ENCODE results near the gene CYB5A.

Gene CYB5A

GRCh38 chr18:74277296-74277695 lies 14.5 kb downstream of the CYB5A start:
- no peak for DNase-seq (ENCODE audit: low read depth in 2 of 2)

GRCh38 chr18:74276609-74277008 lies 15.2 kb downstream of the CYB5A start:
- no peak for DNase-seq (ENCODE audit: low read depth in 2 of 2)

- no peak for DNase-seq (ENCODE audit: low read depth in 2 of 2)
Observed at GRCh38 chr18:74275736-74276135, 16.0 kb downstream of the CYB5A start.

GRCh38 chr18:74274700-74275099 lies 17.1 kb downstream of the CYB5A start:
- DNase-seq (ENCODE audit: low read depth in 2 of 2): no peak

DNA sequence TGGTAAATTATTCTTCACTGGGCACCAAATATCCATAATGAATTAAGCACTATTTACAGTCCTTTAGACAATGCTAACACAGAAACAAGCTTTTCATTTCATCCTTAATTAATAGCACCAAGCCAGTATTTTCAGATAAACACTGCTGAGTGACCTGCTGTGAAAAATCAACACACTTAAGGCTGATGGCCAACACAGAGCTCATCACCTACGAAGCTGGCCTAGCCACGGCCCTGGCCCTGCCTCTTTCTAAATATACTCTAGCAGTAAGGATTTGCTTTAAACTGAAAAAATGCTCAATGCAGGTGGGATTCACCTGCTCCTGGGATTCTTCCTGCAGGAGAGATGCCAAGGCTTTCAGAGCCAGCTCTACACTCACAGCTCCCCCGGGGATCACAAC lies 18.4 kb downstream of the CYB5A start:
- no peak for DNase-seq (ENCODE audit: low read depth in 2 of 2)

DNA sequence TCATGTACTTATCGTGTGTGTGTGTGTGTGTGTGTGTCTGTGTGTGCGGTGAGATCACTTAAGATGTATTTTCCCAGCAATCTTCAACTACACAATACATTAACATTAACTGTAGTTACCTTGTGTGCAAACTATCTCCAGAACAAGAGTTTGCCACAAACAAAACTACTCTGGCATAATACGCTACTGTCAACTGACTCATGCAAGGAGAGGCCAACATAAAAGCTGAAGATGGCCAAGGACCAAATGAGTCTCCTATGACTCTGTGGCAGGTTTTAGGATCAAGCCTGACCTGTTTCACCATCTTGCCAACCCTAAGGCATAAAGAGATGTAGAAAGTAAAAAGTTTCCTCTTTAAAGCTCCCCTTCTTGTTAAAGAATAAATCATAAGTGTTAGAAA lies 20.1 kb downstream of the CYB5A start:
- DNase-seq (ENCODE audit: low read depth in 2 of 2): no peak

DNA sequence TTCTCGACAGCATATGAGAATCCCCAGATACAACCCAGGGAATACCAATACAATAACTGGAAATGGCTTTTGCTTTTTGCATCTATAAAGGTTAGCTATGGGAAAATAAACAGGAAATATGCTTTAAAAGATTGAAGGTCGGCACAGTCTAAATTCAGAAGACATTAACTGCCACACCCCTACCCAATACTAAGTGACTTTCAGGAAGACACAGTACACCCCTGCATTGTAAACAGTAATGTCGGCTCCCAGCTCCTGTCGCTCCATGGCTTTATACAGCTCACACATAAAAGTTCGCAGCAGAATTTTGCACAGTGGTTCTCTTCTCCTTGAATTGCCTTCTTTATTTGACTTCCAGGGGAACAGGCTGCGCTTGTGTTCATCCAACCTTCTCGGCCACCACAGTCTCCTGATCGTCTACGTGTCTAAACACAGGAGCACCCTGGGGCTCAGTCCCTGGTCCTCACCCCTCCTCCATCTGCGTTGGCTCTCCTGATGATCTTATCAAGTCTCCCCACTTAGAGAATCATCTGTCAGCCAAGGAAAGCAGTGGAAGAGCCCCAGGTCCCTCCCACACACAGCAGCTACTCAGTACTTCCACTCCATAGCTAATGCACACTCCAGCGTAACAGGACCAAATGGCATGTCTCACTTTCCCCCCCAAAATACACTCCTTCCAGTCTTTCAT lies 22.7 kb downstream of the CYB5A start:
- no peak for DNase-seq (ENCODE audit: low read depth in 2 of 2)

GRCh38 chr18:74268175-74268574 lies 23.6 kb downstream of the CYB5A start:
- DNase-seq (ENCODE audit: low read depth in 2 of 2): no peak

DNA sequence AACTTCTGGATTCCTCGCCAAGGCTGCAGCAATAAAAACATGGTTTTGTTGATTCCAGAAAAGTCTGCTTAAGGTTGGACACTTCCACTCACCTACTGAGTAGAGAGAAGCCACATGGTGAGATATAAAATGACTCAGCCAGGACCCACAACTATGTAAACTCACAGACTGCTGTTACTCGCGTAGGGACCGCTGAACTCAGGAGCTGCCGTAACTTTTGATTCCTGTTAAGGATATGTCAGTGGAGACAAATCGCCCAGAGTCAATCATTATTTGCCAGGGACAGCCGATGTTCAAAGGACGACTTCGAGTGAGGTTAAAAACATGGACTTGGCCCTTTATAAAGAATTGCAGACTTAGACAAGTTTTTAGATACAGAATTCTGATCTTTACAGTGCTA lies 25.6 kb downstream of the CYB5A start:
- DNase-seq (ENCODE audit: low read depth in 2 of 2): no peak

DNA sequence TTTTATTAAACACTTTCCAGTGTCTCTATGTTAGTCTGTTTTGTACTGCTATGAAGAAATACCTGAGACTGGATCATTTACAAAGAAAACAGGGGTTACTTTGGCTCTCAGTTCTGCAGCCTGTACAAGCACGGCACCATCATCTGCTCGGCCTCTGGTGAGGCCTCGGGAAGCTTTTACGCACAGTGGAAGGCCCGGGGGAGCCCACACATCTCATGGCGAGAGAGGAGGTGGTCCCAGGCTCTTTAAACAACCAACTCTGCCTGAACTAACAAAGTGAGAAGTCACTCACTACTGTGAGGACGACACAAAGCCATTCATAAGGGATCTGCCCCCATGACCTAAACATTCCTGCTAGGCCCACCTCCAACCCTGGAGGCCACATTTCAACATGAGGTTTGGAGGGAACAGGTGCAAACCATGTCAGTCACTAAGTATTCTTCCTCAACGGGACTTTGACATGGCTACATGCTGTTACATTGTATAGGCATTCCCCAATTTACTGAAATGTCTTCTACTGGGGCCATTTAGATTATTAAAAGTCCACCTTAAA lies 26.1 kb downstream of the CYB5A start:
- DNase-seq (ENCODE audit: low read depth in 2 of 2): no peak

GRCh38 chr18:74264303-74265020 lies 27.3 kb downstream of the CYB5A start:
- no peak for DNase-seq (ENCODE audit: low read depth in 2 of 2)

GRCh38 chr18:74261053-74261713 lies 30.6 kb downstream of the CYB5A start:
- DNase-seq (ENCODE audit: low read depth in 2 of 2): no peak

DNA sequence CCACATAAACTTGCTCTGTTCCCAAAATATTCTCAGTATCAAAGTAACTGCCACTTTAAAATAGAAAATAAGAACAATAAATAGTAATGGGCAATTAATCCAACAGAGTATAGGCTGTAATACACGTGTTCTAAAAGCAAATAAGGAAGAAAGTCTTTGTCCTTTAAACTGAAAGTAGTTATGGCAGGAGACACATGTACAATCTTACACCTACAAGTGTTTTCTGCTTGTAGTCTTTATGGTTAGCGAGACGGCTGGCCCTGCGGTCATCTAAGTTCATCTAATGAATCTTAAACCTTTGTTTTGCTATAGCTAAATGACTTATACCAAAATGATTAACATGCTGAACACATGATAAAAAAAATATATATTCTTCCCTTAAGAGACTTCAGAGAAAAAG lies 32.4 kb downstream of the CYB5A start:
- DNase-seq (ENCODE audit: low read depth in 2 of 2): no peak

- DNase-seq (ENCODE audit: low read depth in 2 of 2): no peak
Observed at GRCh38 chr18:74257083-74257482, 34.7 kb downstream of the CYB5A start.

- DNase-seq (ENCODE audit: low read depth in 2 of 2): no peak
Observed at GRCh38 chr18:74256190-74256589, 35.6 kb downstream of the CYB5A start.

GRCh38 chr18:74255131-74255616 lies 36.6 kb downstream of the CYB5A start:
- DNase-seq (ENCODE audit: low read depth in 2 of 2): no peak

GRCh38 chr18:74252039-74252395 lies 39.7 kb downstream of the CYB5A start:
- DNase-seq (ENCODE audit: low read depth in 2 of 2): no peak

DNA sequence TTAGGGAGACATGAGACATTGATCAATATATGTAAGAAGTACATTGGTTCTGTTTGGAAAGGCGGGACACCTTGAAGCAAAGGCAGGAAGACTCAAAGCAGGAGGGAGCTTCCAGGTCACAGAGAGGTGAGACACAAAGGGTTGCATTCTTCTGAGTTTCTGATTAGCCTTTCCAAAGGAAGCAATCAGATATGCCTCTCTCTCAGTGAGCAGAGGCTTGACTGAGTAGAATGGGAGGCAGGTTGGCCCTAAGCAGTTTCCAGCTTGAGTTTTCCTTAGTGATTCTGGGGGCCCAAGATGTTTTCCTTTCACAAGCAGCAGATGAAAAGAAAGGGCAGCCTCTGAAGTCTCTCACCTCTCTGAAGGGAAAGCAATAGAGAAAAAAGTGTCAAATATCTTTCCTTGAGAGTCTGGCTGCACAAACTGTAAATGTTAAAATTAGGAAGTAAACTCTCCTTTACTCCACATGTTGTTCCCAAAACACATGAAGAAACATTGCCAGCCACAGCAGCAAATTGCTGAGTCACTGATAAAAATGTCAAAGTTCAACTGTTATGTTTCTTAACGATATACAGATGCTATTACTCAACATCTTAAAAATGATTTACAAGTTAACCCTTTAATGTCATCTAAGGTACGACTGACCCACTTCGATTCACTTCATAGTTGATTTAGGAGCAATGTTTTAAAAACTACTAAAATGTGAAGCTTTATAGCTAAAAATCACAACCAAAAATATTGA lies 40.3 kb downstream of the CYB5A start:
- DNase-seq (ENCODE audit: low read depth in 2 of 2): no peak

- no peak for DNase-seq (ENCODE audit: low read depth in 2 of 2)
Observed at GRCh38 chr18:74250131-74250530, 41.6 kb downstream of the CYB5A start.

DNA sequence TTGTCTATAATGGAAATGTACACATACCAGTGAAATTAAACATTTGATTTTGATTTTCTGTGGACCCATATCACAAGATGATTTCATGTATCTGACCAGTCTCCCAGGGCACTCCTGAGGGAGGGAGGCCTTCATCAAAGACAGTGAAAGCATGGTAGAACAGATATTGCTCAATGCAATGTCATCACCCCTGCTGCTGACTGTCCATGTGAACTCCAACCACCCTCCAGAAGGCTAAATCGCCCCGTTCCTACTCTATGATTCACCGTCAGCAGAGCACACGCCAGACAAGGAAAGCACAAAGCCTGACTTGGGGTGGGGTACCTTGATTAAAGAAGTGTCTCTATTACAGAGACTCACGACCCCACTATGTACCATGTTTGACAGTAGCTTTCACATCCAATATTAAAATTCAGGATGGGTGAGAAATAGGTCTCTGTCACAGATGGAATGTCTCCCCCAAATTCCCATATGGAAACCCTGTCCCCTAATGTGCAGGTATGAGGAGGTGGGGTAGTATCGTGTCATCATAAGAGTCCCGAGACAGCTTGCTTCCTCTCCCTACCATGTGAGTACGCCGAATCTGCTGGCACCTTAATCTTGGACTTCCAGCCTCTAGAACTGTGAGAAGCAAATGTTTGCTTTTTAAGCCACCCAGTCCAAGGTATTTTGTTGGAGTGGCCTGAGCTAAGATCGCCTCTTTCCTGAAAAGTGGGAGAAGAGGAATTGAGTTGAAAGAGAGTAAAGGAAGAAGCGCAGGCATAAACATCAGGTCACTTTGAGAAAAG lies 42.4 kb downstream of the CYB5A start:
- DNase-seq (ENCODE audit: low read depth in 2 of 2): no peak

DNA sequence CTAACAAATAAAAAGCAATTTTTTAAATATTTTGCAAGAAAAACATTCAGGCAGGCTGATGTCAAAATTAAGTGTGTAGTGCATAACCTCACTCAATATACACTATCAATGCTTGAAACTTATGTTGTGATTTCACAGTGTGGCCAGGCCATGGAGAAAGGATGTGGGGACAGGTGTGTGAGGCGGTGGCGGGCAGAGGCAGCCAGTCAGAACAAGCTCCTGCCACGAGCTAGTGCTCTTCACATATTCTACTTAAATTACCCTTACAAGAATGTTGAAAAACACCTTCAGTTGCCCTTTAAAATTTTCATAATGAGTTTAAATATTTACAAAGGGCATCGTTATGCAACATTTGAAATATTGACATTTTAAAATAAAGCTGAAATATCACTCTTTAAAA lies 43.2 kb downstream of the CYB5A start:
- DNase-seq (ENCODE audit: low read depth in 2 of 2): no peak

All from stimulated activated CD8-positive, alpha-beta memory T cell treated with anti-CD3 and anti-CD28 coated beads, Interleukin-15, amount 100 ng/mL, for 4 hours (primary cell).